Cardiac septum (tissue), 1 donor: ENCODE measurements around the gene RAD51C. TPM values are rescaled to one million over a fixed set of nuclear protein-coding genes. Genes with fewer than 3 reads are reported as not detected.
"Not testable (repeated sequence)": the region's sequence is repeated elsewhere in the genome, so short reads cannot be mapped to it uniquely, and the experiment has no call there.

Experiments
- DNase-seq: peaks from one replicate; pipeline ENCODE4 v3.0.0-alpha.2; 2020; ENCODE audit warnings: low spot score
- intact Hi-C: fragments of 100-400 bp; cut with DNase I; formaldehyde crosslinking; loops from one replicate; pipeline ENCODE4 v1.14.0; 2022
- total RNA-seq: library from RNA; stranded (reverse); fragmentation: NEBNext Ultra II Directional; extraction: Animal tissue kit (Norgen Biotek cat#: 25700); gene quantifications from one replicate; pipeline ENCODE4 v1.2.1, GENCODE V29; 2021
- donor health status: DM: no; HTN: no; CAD: no.

RAD51C gene
- total RNA-seq, 1 donor from 2014 or later: 29.2 TPM

DNA sequence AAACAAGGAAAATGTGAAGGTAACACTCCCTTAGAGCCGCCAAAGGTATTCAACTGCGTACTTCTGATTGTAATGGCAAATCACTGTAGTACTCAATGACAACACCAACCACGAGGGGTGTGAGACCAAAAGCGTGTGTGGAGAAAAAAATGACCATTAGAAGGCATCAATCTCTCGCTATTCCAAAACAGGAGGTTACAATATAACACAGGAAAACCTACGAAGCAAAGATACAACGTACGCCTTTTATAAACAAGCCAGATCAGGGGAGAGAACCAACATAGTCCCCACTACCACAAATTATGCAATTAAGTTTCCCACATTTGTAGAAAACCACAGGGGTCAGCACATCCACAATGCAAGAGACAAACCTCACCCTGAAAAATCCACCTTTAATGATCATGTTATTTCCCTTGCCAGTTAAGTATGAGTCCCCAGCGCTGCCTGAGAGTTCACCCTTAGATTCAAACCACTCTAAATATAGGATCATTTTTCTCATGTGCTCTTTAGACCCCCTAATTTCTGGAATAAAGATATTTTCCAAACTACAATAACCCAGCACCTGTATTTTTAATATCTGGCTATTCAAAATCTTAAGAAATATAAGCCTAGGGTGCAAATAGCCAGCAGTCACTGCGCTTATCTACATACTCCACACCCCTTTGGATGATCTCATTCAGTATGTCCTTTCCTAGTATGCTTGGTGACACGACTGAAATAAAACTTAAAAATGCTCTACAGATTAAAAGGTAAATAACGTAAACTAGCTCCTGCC, 13.0 kb upstream of the RAD51C start:
- no peak for DNase-seq
- intact Hi-C loops: no loop called here

DNA sequence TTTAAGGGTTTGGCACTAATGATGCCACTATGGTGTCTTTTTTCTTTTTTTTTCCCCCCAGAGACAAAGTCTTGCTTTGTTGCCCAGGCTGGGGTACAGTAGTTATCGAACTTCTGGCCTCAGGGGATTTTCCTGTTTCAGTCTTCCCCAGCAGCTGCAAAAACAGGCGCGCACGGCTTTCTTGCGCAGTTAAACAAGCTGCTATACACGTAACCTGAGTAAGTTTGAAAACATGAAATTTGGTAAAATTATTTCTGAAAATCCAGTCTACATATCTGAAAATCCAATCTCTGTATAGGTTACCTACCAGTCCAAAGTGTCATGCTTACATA, 12.4 kb upstream of the RAD51C start:
- DNase-seq: no peak
- intact Hi-C loops: no loop called here

DNA sequence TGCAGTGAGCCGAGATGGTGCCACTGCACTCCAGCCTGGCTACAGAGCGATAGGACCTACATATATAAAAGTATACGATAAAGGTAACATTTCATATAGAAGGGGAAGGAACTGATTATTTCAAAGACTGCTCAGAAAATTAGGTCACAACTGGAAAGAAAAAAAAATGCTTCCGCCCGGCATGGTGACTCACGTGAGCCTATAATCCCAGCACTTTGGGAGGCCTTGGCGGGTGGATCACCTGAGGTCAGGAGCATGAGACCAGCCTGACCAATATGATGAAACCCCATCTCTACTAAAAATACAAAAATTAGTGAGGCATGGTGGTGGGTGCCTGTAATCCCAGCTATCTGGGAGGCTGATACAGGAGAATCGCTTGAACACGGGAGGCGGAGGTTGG, 8.4 kb upstream of the RAD51C start:
- DNase-seq: no peak
- intact Hi-C loops: no loop called here

DNA sequence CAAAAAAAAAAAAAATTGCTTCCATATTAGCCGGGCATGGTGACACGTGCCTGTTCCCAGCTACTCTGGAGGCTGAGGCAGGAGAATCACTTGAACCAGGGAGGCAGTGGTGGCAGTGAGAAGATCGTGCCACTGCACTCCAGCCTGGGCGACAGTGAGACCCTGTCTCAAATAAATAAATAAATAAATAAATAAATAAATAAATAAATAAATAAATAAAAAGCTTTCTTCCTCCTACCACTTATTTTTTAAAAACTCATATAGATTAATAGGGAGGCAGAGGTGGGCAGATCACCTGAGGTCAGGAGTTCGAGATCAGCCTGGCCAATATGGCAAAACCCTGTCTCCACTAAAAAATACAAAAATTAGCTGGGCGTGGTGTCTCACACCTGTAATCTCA, 7.9 kb upstream of the RAD51C start:
- intact Hi-C loops: not testable (repeated sequence)

DNA sequence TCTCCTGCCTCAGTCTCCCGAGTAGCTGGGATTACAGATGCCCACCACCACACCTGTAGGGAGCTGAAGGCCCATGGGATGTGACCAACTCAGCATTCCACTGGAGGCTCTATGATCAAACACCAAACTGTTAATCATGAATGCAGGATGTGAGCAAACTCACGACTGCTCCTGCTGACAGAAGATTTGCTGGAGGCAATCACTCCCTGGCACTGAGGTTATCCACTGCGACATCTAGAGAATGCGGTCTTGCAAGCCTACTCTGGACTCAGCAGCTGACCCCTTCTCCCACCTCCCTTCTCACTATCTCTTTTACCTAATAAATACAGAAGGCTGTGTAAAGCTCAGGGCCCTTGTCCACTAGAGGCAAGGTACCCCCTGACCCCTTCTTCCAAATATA, 5.4 kb upstream of the RAD51C start:
- no peak for DNase-seq
- intact Hi-C loops: no loop called here

More for the DNA sequence above, 7.9 kb upstream of the RAD51C start:
- not testable (repeated sequence) for DNase-seq

DNA sequence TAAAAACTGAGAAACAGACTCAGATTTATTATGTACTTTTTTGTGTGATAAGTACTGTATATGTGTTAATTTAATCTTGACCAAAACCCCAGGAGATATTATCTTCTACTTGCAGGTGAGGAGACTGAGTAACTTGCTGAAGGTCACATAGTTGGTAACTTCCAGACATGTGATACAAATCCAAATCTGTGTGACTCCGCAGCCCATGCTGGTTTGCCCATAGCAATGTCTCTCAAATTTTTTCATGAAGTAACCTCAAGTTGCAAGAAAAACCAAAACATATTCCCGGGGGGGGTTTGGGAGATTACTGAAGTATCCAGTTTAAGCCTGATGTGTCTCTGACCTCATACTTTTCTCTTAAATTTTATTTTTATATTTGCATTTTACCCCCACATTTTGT, 3.9 kb upstream of the RAD51C start:
- intact Hi-C loops: no loop called here
- DNase-seq: no peak

DNA sequence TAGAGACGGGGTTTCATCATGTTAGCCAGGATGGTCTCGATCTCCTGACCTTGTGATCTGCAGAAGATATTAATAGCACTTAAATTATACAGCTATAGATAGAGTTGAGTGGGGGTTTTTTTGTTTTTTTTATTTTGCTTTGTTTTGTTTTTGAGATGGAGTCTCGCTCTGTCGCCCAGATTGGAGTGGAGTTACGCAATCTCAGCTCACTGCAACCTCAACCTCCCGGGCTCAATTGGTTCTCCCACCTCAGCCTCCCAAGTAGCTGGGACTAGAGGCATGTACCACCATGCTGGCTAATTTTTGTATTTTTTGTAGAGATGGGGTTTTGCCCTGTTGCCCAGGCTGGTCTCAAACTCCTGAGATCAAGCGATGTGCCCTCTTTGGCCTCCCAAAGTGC, 2.4 kb upstream of the RAD51C start:
- DNase-seq: not testable (repeated sequence)
- intact Hi-C loops: loop anchor here (5.0 to 10.0 kb wide), 2 partner anchors 103 to 165 kb away; no protein-coding TSS in a partner anchor

DNA sequence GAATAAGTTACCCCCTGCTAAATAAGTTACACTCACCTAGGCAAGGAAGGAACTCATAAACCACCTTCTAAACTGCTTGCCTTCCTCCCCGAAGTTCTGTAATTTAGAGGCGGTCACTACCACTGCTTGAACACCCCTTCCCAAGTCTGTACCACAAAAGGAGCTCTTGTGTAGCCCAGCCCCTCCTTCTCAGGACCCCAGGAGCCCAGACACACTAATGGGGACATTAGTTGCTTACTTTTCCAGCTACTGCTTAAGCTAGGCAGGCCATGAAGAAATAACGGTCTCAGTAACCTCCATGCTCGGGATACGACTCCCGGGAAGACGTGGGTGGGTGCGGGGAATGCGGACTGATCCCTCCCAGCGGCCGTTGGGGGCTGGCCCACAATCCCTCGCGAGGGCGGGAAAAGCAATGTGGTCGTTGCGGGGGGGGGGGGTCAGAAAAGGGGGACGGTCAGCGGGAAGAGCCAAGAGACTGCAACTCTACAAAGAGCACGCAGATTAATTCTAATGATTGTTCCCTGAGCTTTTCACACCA, 632 bp upstream of the RAD51C start, which contains the start of gene TEX14:
TEX14 (minus strand) TSS at position 345 of the 538 bp plus-strand sequence. CDS start 40,044 bp downstream, outside the sequence.
- no peak for DNase-seq
- intact Hi-C loops: loop anchor here (5.0 to 10.0 kb wide), 2 partner anchors 104 to 167 kb away; no protein-coding TSS in a partner anchor

DNA sequence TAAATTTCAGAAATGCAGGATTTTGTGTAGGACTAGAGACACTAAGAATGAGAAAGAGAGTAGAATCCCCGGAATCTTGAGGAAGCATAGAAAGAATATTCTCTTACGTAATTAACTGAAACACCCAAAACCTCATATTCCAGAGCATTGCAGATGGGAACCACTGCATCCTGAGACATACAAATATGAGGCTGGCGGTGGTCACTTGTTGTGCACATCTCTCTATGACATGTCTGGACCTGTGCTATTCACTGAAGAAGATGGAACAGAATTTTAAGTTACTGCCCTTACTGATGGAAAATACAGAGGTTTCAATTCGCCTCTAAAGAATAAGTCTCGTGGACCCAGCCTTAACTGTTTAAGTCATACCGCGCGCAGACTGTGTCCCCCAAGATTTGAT, 806 bp downstream of the RAD51C start:
- intact Hi-C loops: loop anchor here (5.0 to 10.0 kb wide), 2 partner anchors 106 to 168 kb away; no protein-coding TSS in a partner anchor
- DNase-seq: no peak

DNA sequence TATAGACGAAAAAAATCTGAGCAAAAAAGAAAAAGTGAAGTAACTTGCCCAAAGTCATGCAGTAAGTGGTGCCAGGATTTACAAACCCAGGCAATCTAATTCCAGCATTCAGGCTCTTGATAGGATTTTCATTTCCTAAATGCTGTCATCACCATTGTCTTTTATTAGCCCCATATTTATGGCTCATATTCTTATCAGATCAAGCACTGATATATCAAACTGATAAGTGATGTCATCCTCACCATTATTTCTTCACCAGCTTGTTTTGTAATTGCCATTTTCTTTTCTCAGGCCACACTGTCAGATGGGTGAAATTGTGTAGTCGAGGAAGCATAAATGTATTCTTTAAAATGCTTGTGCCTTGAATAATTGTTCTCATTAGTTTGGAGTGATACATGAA, 1.3 kb downstream of the RAD51C start:
- intact Hi-C loops: loop anchor here (5.0 to 10.0 kb wide), 2 partner anchors 106 to 169 kb away; no protein-coding TSS in a partner anchor
- no peak for DNase-seq

DNA sequence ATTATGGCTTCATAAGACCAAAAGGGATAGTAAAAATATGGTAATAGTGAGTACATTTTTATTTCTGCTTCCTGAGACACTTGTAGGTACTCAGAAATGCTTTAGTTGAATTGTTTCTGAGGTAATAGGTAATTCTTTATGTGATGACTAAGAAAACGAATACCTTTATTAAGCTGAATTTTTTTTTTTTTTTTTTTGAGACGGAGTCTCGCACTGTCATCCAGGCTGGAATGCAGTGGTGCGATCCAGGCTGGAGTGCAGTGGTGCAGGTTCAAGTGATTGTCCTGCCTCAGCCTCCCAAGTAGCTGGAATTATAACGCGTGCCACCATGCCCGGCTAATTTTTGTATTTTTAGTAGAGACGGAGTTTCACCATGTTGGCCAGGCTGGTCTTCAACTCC, 1.9 kb downstream of the RAD51C start:
- DNase-seq: no peak
- intact Hi-C loops: loop anchor here (5.0 to 10.0 kb wide), 2 partner anchors 107 to 170 kb away; no protein-coding TSS in a partner anchor

DNA sequence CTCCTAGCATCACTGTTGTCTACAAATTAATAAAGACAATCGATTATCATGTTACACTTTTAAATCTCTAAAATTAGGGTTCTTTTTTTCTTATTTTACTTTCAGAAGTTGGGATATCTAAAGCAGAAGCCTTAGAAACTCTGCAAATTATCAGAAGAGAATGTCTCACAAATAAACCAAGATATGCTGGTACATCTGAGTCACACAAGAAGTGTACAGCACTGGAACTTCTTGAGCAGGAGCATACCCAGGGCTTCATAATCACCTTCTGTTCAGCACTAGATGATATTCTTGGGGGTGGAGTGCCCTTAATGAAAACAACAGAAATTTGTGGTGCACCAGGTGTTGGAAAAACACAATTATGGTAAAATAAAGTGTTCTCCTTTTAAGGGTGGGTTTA, 2.4 kb downstream of the RAD51C start:
- no peak for DNase-seq
- intact Hi-C loops: loop anchor here (5.0 to 10.0 kb wide), 2 partner anchors 108 to 170 kb away; no protein-coding TSS in a partner anchor

DNA sequence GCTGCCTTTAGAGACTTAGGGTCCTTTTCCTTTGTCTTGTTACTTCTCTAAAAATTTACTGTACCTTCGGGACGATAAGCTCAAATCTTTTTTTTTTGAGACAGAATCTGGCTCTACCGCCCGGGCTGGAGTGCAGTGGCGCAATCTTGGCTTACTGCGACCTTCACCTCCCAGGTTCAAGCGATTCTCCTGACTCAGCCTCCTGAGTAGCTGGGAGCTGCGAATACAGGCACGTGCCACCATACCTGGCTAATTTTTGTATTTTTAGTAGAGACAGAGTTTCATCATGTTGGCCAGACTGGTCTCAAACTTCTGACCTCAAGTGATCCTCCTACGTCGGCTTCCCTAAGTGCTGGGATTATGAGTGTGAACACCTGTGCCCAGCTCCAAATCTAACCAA, 7.4 kb downstream of the RAD51C start:
- intact Hi-C loops: loop anchor here (10.0 kb wide), 1 partner anchor 175 kb away; no protein-coding TSS in a partner anchor
- DNase-seq: no peak

DNA sequence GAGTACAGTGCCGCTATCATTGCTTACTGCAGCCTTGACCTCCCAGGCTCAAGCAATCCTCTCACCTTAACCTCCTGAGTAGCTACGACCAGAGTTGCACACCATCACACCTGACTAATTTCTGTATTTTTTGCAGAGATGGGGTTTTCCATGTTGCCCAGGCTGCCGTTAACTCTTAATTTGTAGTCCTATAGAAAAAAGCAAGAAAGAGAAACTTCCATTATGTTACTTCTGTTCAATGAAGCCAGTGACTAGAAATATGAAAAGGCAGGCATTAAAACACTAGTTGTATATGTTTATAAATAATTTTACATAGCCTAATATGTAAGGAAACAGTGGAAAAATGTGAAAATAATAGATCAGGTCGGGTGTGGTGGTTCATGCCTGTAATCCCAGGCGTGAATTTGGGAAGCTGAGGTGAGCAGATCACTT, 9.7 kb downstream of the RAD51C start:
- no peak for DNase-seq
- intact Hi-C loops: no loop called here

DNA sequence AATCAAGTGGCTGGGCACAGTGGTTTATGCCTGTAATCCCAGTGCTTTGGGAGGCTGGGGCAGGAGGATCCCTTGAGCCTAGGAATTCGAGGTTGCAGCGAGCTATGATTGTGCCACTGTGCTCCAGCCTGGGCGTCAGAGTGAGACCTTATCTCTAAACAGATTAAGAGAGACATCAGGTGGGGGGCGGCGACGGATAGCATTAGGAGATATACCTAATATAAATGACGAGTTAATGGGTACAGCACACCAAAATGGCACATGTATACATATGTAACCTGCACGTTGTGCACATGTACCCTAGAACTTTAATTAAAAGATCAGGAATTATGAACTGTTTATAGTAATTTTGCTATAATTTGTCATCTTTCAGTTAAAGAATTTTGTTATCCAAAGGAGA, 10.3 kb downstream of the RAD51C start:
- intact Hi-C loops: no loop called here
- no peak for DNase-seq

DNA sequence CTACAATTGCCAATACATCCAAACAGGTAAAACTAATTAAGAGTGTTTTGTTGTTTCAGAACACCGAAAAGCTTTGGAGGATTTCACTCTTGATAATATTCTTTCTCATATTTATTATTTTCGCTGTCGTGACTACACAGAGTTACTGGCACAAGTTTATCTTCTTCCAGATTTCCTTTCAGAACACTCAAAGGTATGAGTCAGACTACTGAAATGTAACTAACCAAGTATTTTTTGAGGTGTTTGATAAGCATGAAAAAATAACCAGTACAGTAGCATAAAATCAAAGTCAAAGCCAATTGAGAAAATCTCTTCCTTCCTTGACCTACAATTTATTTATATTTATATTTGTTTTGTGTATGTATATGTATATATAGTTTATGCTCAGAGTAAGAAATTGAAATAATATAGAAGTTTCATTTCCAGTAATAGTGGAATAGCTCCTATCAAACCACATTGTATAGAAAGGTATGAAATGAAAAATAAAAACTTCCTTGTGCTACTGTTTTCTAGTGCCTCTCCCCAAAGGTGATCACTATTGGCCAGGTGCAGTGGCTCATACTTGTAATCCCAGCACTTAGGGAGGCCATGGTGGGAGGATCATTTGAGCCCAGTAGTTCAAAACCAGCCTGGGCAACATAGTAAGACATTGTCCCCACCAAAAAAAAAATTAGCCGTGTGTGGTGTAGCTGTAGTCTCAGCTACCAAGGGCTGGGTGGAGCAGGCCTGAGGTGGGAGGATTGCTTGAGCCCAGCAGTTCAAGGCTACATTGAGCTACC, 10.9 kb downstream of the RAD51C start:
- intact Hi-C loops: no loop called here
- no peak for DNase-seq

DNA sequence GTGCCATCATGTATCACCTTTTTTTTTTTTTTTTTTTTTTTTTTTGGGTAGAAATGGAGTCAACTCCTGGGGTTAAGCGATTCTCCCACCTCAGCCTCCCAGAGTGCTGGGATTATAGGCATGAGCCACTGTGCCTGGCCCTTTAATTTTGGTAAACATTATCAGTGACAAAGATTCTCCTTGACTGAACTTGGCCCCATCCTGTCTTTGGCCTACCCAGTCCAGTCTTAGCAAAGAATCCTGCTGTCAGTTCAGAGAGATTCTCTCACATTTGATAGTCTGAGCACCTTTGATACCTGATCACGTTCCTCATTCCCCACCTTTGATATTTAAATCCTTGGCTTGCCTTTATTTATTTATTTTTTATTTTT, 11.5 kb downstream of the RAD51C start:
- intact Hi-C loops: no loop called here
- DNase-seq: no peak

DNA sequence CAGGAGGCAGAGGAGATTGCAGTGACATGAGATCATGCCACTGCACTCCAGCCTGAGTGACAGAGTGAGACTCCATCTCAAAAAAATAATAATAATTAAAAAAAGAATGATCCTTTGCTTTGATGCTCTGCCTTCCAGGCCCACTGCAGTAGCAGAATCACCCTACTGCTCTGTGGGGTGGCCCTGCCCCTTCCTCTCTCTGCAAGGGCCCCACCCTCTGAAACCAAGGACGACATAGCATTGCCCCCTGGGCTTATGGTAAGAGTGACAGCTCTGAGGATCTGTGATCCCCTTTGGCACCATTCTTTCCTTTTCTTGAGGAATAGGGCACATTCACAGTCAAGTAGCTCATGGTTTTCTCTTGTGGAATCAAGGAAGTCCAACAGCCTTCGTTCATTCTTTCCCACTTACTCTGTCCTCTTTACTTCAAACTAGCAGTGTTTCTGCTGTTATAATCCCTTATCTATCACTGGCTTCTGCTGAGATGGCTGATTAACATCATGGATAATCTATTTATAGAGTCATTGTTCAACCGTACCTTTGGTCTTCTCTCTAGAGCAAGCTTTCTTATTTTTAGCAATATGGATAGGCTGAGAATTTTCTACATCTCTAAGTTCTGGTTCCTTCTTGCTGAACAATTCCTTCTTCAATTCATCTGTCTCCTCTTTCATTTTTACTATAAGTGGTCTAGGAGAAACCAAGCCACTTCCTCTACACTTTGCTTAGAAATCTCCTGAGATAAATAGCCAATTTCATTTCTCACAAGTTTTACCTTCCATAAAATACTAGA, 14.1 kb downstream of the RAD51C start:
- no peak for DNase-seq
- intact Hi-C loops: no loop called here

DNA sequence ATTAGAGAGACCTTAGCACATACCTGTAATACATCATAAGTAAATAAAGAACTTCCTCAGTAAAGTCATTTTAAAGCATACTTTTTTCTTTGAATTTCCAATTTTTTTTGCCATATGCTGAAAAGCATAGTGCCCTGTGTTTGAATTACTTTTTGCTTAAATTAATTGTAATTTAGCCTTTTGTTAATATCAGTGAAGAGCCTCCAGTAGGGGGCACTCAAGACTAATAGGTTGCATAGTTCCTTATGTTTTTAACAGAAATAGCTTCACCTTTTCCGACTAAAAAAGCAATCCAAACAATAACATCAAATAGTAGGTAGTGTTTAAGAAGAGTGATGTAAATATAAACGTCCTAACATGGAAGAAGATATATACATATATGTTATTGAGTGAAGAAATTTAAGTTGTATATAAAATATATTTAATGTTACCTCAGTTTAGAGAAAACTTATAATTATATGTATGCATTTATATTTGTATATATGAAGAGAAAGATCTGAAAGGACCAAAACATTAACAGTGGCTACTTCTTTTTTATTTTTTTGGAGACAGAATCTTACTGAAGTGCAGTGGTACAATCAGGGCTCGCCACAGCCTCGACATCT, 18.6 kb downstream of the RAD51C start:
- DNase-seq: no peak
- intact Hi-C loops: loop anchor here (2.0 kb wide), 1 partner anchor 292 kb away; no protein-coding TSS in a partner anchor
